ENCODE measurements around the gene TROAP.

- TF ChIP-seq BHLHE40 (IDR thresholded peaks at IDR 0.05; ENCODE audit: borderline replicate concordance) = no peak
- no peak for TF ChIP-seq LEF1 (IDR thresholded peaks at IDR 0.05; ENCODE audit: borderline replicate concordance)
- TF ChIP-seq SP1 (IDR thresholded peaks at IDR 0.05) = no peak
- no peak for TF ChIP-seq FOXK2 (IDR thresholded peaks at IDR 0.05)
- 0 out of 2 replicates have a peak, but pooled peaks have one; percentile 58 for TF ChIP-seq HDGF (IDR thresholded peaks at IDR 0.05; ENCODE audit: borderline replicate concordance)
- no peak for TF ChIP-seq TARDBP (IDR thresholded peaks at IDR 0.05)
Measured at GRCh38 chr12:49292729-49293055, 30.4 kb upstream of the TROAP start.
